22Rv1 (cell line): ENCODE measurements around the gene ARID4A.

ENCODE experiments used
- CTCF ChIP-seq: fragments of 450-650 bp; IDR thresholded peaks from 2 replicates; pipeline ENCODE4 v1.5.1; 2017; ENCODE audit warnings: mild to moderate bottlenecking
- ZFX ChIP-seq: fragments of 450-650 bp; IDR thresholded peaks from 2 replicates; pipeline ENCODE4 v1.6.1; 2017; ENCODE audit warnings: antibody characterized with exemption, borderline replicate concordance

GRCh38 chr14:58331111-58331510 is 32.8 kb downstream of the ARID4A start:
- TF ChIP-seq CTCF (no peak), ZFX (no peak)
